DND-41 (cell line): ENCODE results near the gene FAS.

ENCODE experiments used
- ATAC-seq: fragments of 200-7000 bp; cut with Tn5 transposase; 3 replicates; pipeline ENCODE4 v1.9.1; 2021; ENCODE audit warnings: low read depth; ENCODE audit not compliant: insufficient read depth
- DNase-seq: peaks from one replicate; pipeline ENCODE4 v3.0.0-alpha.2; 2020
- H2AFZ ChIP-seq: 2 replicates; pipeline ENCODE4 v1.6.0; 2012; ENCODE audit warnings: low read depth, low read length
- H3K27ac ChIP-seq: 2 replicates; pipeline ENCODE4 v1.5.1; 2012; ENCODE audit warnings: low read length, inconsistent platforms
- H3K27me3 ChIP-seq: fragments of 200-600 bp; sonication (generic); 2 replicates; pipeline ENCODE4 v1.6.0; 2012; ENCODE audit warnings: low read length, mild to moderate bottlenecking, inconsistent platforms; ENCODE audit not compliant: insufficient read depth, poor library complexity
- H3K36me3 ChIP-seq: 2 replicates; pipeline ENCODE4 v1.5.1; 2012; ENCODE audit warnings: low read length, inconsistent platforms; ENCODE audit not compliant: insufficient read depth
- H3K4me1 ChIP-seq: 2 replicates; pipeline ENCODE4 v1.5.1; 2012; ENCODE audit warnings: mild to moderate bottlenecking, low read length; ENCODE audit not compliant: insufficient read depth
- H3K4me2 ChIP-seq: 2 replicates; pipeline ENCODE4 v1.6.0; 2012; ENCODE audit warnings: mild to moderate bottlenecking, moderate library complexity, low read length, inconsistent platforms; ENCODE audit not compliant: insufficient read depth
- H3K4me3 ChIP-seq, 2 experiments: fragments of 200-600 bp in 1 of 2; shearing (Covaris generic) in 1 of 2; 2 replicates each; pipeline ENCODE4 v1.5.1; 2012 to 2016; ENCODE audit warnings: inconsistent platforms in 2 of 2, low read length in 2 of 2, mild to moderate bottlenecking in 2 of 2, low read depth in 1 of 2, moderate library complexity in 1 of 2
- H3K79me2 ChIP-seq: 2 replicates; pipeline ENCODE4 v1.6.0; 2012; ENCODE audit warnings: low read length, inconsistent platforms; ENCODE audit not compliant: insufficient read depth
- H3K9ac ChIP-seq: 2 replicates; pipeline ENCODE4 v1.6.0; 2012; ENCODE audit warnings: low read depth, mild to moderate bottlenecking, inconsistent platforms, low read length, moderate library complexity
- H3K9me3 ChIP-seq: 2 replicates; pipeline ENCODE4 v1.5.1; 2012; ENCODE audit warnings: low read length, moderate library complexity, mild to moderate bottlenecking, inconsistent platforms; ENCODE audit not compliant: insufficient read depth, severe bottlenecking
- H4K20me1 ChIP-seq: 2 replicates; pipeline ENCODE4 v1.6.0; 2012; ENCODE audit warnings: low read length; ENCODE audit not compliant: insufficient read depth
- CTCF ChIP-seq: IDR thresholded peaks from 2 replicates; pipeline ENCODE4 v1.5.1; 2012; ENCODE audit warnings: borderline replicate concordance, low read length, moderate library complexity, mild to moderate bottlenecking; ENCODE audit not compliant: poor library complexity, severe bottlenecking; ENCODE audit errors: extremely low read depth
- EZH2 ChIP-seq: IDR thresholded peaks from 3 replicates; pipeline ENCODE4 v1.6.1; 2012; ENCODE audit warnings: borderline replicate concordance, low read depth, mild to moderate bottlenecking, moderate library complexity, low read length, inconsistent platforms; ENCODE audit not compliant: severe bottlenecking

The FAS gene

GRCh38 chr10:89001024-89001728 lies 10.6 kb downstream of the FAS start:
- TF ChIP-seq CTCF (no peak), EZH2 (no peak)
- Histone ChIP-seq H2AFZ (no peak overlapping the region), H3K79me2 (no peaks in the 10 kb centered on the region), H4K20me1 (no peaks in the 10 kb centered on the region), H3K4me1 (peaks cover 12% of the 10 kb centered on the region), H3K36me3 (no peaks in the 10 kb centered on the region), H3K9me3 (no peaks in the 10 kb centered on the region), H3K4me2 (no peak overlapping the region), H3K27ac (no peak overlapping the region), H3K9ac (no peak overlapping the region), H3K27me3 (no peaks in the 10 kb centered on the region), H3K4me3 (no peak overlapping the region)
- DNase-seq = no peak
- ATAC-seq = peak; percentile 40; the same call in 1 of the 3 replicates

GRCh38 chr10:89001729-89002072 lies 11.1 kb downstream of the FAS start:
- H3K4me2 ChIP-seq = no peak overlapping the region
- H3K36me3 ChIP-seq = no peaks in the 10 kb centered on the region
- H3K9me3 ChIP-seq = no peaks in the 10 kb centered on the region
- no peak overlapping the region for H2AFZ ChIP-seq
- no peak overlapping the region for H3K4me3 ChIP-seq
- no peak overlapping the region for H3K9ac ChIP-seq
- no peak for DNase-seq
- TF ChIP-seq EZH2 = no peak
- no peak for TF ChIP-seq CTCF
- ATAC-seq = 0 out of 3 replicates have a peak, but pooled peaks have one; percentile 40
- H3K4me1 ChIP-seq = peaks cover 12% of the 10 kb centered on the region
- no peak overlapping the region for H3K27ac ChIP-seq
- H3K27me3 ChIP-seq = no peaks in the 10 kb centered on the region
- H3K79me2 ChIP-seq = no peaks in the 10 kb centered on the region
- H4K20me1 ChIP-seq = no peaks in the 10 kb centered on the region

- Histone ChIP-seq H3K9ac (no peak overlapping the region), H3K27ac (no peak overlapping the region)
Observed at GRCh38 chr10:89002226-89002978, 11.8 kb downstream of the FAS start.

More at GRCh38 chr10:89002226-89002978, 11.8 kb downstream of the FAS start:
- ATAC-seq (no peak), DNase-seq (no peak)
- no peaks in the 10 kb centered on the region for H3K36me3 ChIP-seq
- TF ChIP-seq CTCF = no peak
- TF ChIP-seq EZH2 = no peak
- H3K9me3 ChIP-seq = no peaks in the 10 kb centered on the region
- peaks cover 12% of the 10 kb centered on the region for H3K4me1 ChIP-seq
- no peak overlapping the region for H3K4me3 ChIP-seq
- H2AFZ ChIP-seq = no peak overlapping the region
- no peaks in the 10 kb centered on the region for H3K27me3 ChIP-seq
- no peaks in the 10 kb centered on the region for H3K79me2 ChIP-seq
- H3K4me2 ChIP-seq = no peak overlapping the region
- H4K20me1 ChIP-seq = no peaks in the 10 kb centered on the region
